Endothelial cell of umbilical vein (primary cell): Measurements from ENCODE around the gene MT1M.
"Not testable (repeated sequence)": the region's sequence is repeated elsewhere in the genome, so short reads cannot be mapped to it uniquely, and the experiment has no call there.

Experiments
- CTCF ChIP-seq, 2 donors: IDR thresholded peaks; 1 replicate in 1 of 2; 2 replicates in 1 of 2; pipeline ENCODE4 v1.5.1; 2011; ENCODE audit warnings: low read length in 2 of 2, mild to moderate bottlenecking in 2 of 2, moderate library complexity in 2 of 2, control low read depth in 1 of 2, inconsistent platforms in 1 of 2, low read depth in 1 of 2; ENCODE audit not compliant: insufficient read depth in 1 of 2; ENCODE audit errors: extremely low read depth in 1 of 2
- EZH2 ChIP-seq: IDR thresholded peaks from 2 replicates; pipeline ENCODE4 v1.6.1; 2012; ENCODE audit warnings: borderline replicate concordance, low read depth, mild to moderate bottlenecking, moderate library complexity, low read length, inconsistent platforms; ENCODE audit not compliant: severe bottlenecking
- FOS ChIP-seq: IDR thresholded peaks from 2 replicates; pipeline ENCODE4 v1.6.1; 2011; ENCODE audit warnings: mild to moderate bottlenecking, low read length, moderate library complexity, borderline replicate concordance; ENCODE audit not compliant: insufficient read depth
- JUN ChIP-seq: IDR thresholded peaks from 2 replicates; pipeline ENCODE4 v1.6.1; 2011; ENCODE audit warnings: borderline replicate concordance, low read depth; ENCODE audit not compliant: insufficient read length, insufficient read depth
- MAX ChIP-seq: IDR thresholded peaks from 2 replicates; pipeline ENCODE4 v1.6.1; 2011; ENCODE audit not compliant: insufficient read depth, insufficient read length
- MYC ChIP-seq: IDR thresholded peaks from one replicate; pipeline ENCODE4 v1.6.1; 2011; ENCODE audit warnings: mild to moderate bottlenecking, low read depth, low read length
- POLR2A ChIP-seq: IDR thresholded peaks from 2 replicates; pipeline ENCODE4 v1.6.1; 2012; ENCODE audit warnings: low read depth, mild to moderate bottlenecking, control low read depth, low read length
- POLR2AphosphoS5 ChIP-seq: IDR thresholded peaks from 2 replicates; pipeline ENCODE4 v1.6.1; 2012; ENCODE audit warnings: low read depth, mild to moderate bottlenecking, control low read depth, low read length, moderate library complexity; ENCODE audit not compliant: insufficient read depth

GRCh38 chr16:56582911-56583310 lies 49.5 kb upstream of the MT1M start:
- TF ChIP-seq CTCF (IDR thresholded peaks at IDR 0.05; ENCODE audit: extremely low read depth in 1 of 2, insufficient read depth in 1 of 2, low read depth in 1 of 2, low read length in 2 of 2); MAX; JUN; POLR2A; EZH2; POLR2AphosphoS5; MYC; FOS: not testable (repeated sequence)
